ENCODE results near the gene N4BP2L1.

DNA sequence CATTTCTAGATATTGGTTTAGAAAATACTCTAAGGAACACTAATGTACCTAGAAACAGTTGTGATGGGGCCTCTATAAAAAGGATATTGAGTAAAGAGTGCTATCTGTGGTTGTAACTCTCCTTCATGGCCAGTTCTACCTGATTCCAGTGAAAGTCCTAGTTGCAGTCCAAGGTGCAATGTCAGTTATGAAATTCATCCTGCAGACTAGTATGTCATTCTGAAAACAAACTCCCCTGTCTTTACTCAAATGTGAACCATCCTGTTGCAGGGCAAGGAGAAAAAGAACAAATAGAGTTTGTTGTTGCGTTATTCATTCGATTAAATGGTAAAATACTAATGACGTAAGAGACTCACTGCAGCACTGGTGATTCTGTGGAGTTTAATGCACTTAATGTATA lies 18.3 kb upstream of the N4BP2L1 start:
- TF ChIP-seq, protein P1, sequence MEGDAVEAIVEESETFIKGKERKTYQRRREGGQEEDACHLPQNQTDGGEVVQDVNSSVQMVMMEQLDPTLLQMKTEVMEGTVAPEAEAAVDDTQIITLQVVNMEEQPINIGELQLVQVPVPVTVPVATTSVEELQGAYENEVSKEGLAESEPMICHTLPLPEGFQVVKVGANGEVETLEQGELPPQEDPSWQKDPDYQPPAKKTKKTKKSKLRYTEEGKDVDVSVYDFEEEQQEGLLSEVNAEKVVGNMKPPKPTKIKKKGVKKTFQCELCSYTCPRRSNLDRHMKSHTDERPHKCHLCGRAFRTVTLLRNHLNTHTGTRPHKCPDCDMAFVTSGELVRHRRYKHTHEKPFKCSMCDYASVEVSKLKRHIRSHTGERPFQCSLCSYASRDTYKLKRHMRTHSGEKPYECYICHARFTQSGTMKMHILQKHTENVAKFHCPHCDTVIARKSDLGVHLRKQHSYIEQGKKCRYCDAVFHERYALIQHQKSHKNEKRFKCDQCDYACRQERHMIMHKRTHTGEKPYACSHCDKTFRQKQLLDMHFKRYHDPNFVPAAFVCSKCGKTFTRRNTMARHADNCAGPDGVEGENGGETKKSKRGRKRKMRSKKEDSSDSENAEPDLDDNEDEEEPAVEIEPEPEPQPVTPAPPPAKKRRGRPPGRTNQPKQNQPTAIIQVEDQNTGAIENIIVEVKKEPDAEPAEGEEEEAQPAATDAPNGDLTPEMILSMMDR (IDR thresholded peaks at IDR 0.05; ENCODE audit: insufficient read depth, low read length, poor library complexity, severe bottlenecking), result no peak
- TF ChIP-seq EZH2phosphoT487 (conservative IDR thresholded peaks at IDR 0.05; ENCODE audit: low read length), result no peak

Data from SU-DHL-6 (cell line).